ENCODE measurements around the gene RGS3.

Gene RGS3

DNA sequence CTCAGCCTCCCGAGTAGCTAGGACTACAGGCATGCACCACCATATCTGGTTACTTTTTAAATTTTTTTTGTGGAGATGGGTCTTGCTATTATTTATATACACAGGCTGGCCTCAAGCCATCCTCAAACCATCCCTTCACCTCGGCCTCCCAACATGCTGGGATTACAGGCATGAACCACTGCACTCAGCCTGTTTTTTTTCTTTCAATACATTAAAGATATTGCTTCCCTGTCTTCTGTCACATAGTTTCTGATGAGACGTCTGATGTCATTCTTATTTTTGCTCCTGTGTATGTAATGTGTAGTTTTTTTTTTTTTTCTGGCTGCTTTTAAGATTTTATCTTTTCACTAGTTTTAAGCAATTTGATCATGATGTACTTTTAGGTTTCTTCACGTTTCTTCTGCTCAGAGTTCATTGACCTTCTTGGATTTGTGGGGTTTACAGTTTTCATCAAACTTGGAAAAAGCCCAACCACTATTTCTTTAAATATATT lies 11.4 kb upstream of the RGS3 start:
- Mint-ChIP-seq H3K27me3 (no peaks in the 10 kb centered on the region), H3K4me3 (no peak overlapping the region), H3K9me3 (no peaks in the 10 kb centered on the region), H3K27ac (no peak overlapping the region), H3K36me3 (ENCODE audit: low read depth) (no peaks in the 10 kb centered on the region), H3K4me1 (ENCODE audit: low read depth) (peaks cover 25% of the 10 kb centered on the region)
- intact Hi-C loops (cut with micrococcal nuclease): no loop called here

- Mint-ChIP-seq H3K27me3 (no peaks in the 10 kb centered on the region), H3K36me3 (ENCODE audit: low read depth) (no peaks in the 10 kb centered on the region), H3K4me1 (ENCODE audit: low read depth) (peaks cover 29% of the 10 kb centered on the region), H3K27ac (no peak overlapping the region), H3K4me3 (no peak overlapping the region), H3K9me3 (no peaks in the 10 kb centered on the region)
- intact Hi-C loops (cut with micrococcal nuclease): no loop called here
These were observed 8.4 kb upstream of the RGS3 start for GRCh38 chr9:113454914-113455761.

GRCh38 chr9:113456235-113456634 lies 7.3 kb upstream of the RGS3 start:
- intact Hi-C loops (cut with micrococcal nuclease): no loop called here
- H3K36me3 Mint-ChIP-seq (ENCODE audit: low read depth): no peaks in the 10 kb centered on the region
- H3K27me3 Mint-ChIP-seq: no peaks in the 10 kb centered on the region
- no peaks in the 10 kb centered on the region for H3K9me3 Mint-ChIP-seq
- no peak overlapping the region for H3K27ac Mint-ChIP-seq
- H3K4me1 Mint-ChIP-seq (ENCODE audit: low read depth): peaks cover 29% of the 10 kb centered on the region
- no peak overlapping the region for H3K4me3 Mint-ChIP-seq

DNA sequence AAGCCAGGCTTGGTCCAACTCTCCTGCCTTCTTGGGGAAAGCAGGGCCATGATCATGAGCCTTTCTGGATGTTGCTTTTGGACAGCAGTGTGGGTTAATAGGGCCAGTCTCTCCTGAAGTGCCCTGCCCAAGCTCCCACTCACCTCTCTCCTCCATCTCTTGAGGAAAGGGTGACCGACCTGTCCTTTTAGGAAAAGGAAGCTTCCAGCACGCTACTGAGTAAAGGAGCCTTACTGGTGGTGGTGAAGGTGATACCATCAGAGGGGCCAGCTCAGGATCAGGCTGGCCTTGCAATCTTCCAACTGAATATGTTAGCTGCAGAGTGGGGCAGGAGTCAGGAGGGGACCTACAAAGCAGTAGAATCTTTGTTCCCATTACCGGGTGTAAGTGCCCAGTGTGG lies 2.2 kb upstream of the RGS3 start:
- H3K4me3 Mint-ChIP-seq: no peak overlapping the region
- peaks cover 20% of the 10 kb centered on the region for H3K4me1 Mint-ChIP-seq (ENCODE audit: low read depth)
- no peaks in the 10 kb centered on the region for H3K36me3 Mint-ChIP-seq (ENCODE audit: low read depth)
- H3K27me3 Mint-ChIP-seq: no peaks in the 10 kb centered on the region
- H3K27ac Mint-ChIP-seq: no peak overlapping the region
- intact Hi-C loops (cut with micrococcal nuclease): no loop called here
- H3K9me3 Mint-ChIP-seq: no peaks in the 10 kb centered on the region

- intact Hi-C loops (cut with micrococcal nuclease): no loop called here
- Mint-ChIP-seq H3K27ac (no peak overlapping the region), H3K36me3 (ENCODE audit: low read depth) (no peaks in the 10 kb centered on the region), H3K27me3 (no peaks in the 10 kb centered on the region), H3K4me3 (no peak overlapping the region), H3K4me1 (ENCODE audit: low read depth) (peaks cover 13% of the 10 kb centered on the region), H3K9me3 (no peaks in the 10 kb centered on the region)
These were observed 1.6 kb upstream of the RGS3 start for GRCh38 chr9:113461943-113462342.

- no peak overlapping the region for H3K27ac Mint-ChIP-seq
- intact Hi-C loops (cut with micrococcal nuclease): no loop called here
- H3K36me3 Mint-ChIP-seq (ENCODE audit: low read depth): no peaks in the 10 kb centered on the region
These were observed 693 bp upstream of the RGS3 start for GRCh38 chr9:113462781-113463286.

GRCh38 chr9:113464286-113464660 lies 746 bp downstream of the RGS3 start:
- Mint-ChIP-seq H3K27me3 (no peaks in the 10 kb centered on the region), H3K27ac (no peak overlapping the region), H3K4me3 (no peak overlapping the region), H3K36me3 (ENCODE audit: low read depth) (no peaks in the 10 kb centered on the region), H3K4me1 (ENCODE audit: low read depth) (peaks cover 8% of the 10 kb centered on the region), H3K9me3 (no peaks in the 10 kb centered on the region)
- intact Hi-C loops (cut with micrococcal nuclease): no loop called here

More at GRCh38 chr9:113462781-113463286, 693 bp upstream of the RGS3 start:
- peaks cover 8% of the 10 kb centered on the region for H3K4me1 Mint-ChIP-seq (ENCODE audit: low read depth)
- H3K9me3 Mint-ChIP-seq: no peaks in the 10 kb centered on the region
- no peak overlapping the region for H3K4me3 Mint-ChIP-seq
- H3K27me3 Mint-ChIP-seq: no peaks in the 10 kb centered on the region

- no peak overlapping the region for H3K4me3 Mint-ChIP-seq
- H3K27me3 Mint-ChIP-seq: no peaks in the 10 kb centered on the region
- no peaks in the 10 kb centered on the region for H3K36me3 Mint-ChIP-seq (ENCODE audit: low read depth)
- H3K4me1 Mint-ChIP-seq (ENCODE audit: low read depth): peaks cover 8% of the 10 kb centered on the region
- intact Hi-C loops (cut with micrococcal nuclease): no loop called here
- no peak overlapping the region for H3K27ac Mint-ChIP-seq
- no peaks in the 10 kb centered on the region for H3K9me3 Mint-ChIP-seq
These were observed 2.1 kb downstream of the RGS3 start for GRCh38 chr9:113465599-113466140.

GRCh38 chr9:113467183-113467582 lies 3.7 kb downstream of the RGS3 start:
- intact Hi-C loops (cut with micrococcal nuclease): no loop called here
- Mint-ChIP-seq H3K36me3 (ENCODE audit: low read depth) (no peaks in the 10 kb centered on the region), H3K27me3 (no peaks in the 10 kb centered on the region), H3K27ac (no peak overlapping the region), H3K4me1 (ENCODE audit: low read depth) (peaks cover 8% of the 10 kb centered on the region), H3K4me3 (no peak overlapping the region), H3K9me3 (no peaks in the 10 kb centered on the region)

DNA sequence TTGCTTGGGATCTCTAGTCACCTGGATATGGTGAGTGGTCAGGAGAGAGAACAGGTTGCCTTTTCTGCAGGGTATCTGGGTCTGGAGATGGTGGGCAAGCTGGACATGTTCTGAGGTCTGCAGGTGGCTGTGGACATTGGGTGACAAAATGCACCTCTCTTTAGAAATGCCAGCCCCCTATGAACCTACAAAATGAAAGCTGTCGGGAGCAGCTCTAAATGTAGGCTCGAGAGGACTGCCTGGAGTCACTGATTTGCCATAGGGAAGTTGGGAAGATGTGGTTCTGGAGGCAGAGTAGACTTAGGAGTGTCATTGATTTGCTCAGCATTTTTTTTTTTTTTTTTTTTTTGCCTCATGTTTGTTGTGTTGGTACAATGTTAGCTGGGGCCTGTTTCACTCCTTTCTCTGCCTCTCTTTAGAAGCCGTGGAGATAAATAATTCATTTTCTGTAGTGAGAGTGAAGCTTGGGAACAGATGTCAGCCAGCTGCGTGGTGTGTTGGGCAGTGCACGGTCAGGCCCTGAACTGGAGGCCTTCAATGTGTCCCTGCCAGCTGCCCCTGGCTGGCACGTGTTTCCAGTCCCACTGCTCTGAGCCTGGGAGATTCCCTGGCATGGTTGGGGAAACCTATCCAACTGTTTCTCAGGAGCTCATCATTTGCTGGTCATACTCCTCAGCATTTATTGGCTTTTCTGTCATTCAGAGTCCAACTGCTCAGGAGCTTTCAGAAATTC lies 5.4 kb downstream of the RGS3 start:
- H3K27me3 Mint-ChIP-seq: no peaks in the 10 kb centered on the region
- no peaks in the 10 kb centered on the region for H3K36me3 Mint-ChIP-seq (ENCODE audit: low read depth)
- intact Hi-C loops (cut with micrococcal nuclease): no loop called here
- H3K4me1 Mint-ChIP-seq (ENCODE audit: low read depth): no peaks in the 10 kb centered on the region
- H3K9me3 Mint-ChIP-seq: no peaks in the 10 kb centered on the region
- H3K27ac Mint-ChIP-seq: no peak overlapping the region
- H3K4me3 Mint-ChIP-seq: no peak overlapping the region

DNA sequence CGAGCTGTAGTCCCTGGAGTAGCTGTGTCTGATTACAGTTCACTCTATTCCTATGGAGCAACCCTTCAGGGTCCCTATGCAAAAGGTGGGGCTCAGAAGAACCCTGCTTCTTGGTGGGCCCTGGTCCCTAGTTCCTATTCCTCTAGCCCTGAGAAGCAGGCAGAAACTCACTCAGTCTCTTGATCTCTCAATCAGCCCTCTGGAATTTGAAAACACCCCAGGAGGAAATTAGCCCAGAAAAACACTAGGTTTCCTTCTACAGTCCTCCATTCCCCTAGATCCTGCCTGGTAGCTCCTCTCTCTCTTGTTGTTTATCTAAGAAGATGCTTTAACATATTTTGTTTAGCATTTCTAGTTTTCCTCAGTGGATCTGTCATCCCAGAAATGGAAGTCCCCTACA lies 7.6 kb downstream of the RGS3 start:
- Mint-ChIP-seq H3K27me3 (no peaks in the 10 kb centered on the region), H3K9me3 (no peaks in the 10 kb centered on the region), H3K36me3 (ENCODE audit: low read depth) (no peaks in the 10 kb centered on the region), H3K4me3 (no peak overlapping the region), H3K4me1 (ENCODE audit: low read depth) (no peaks in the 10 kb centered on the region), H3K27ac (no peak overlapping the region)
- intact Hi-C loops (cut with micrococcal nuclease): no loop called here

GRCh38 chr9:113471566-113471965 lies 8.0 kb downstream of the RGS3 start:
- no peak overlapping the region for H3K27ac Mint-ChIP-seq
- intact Hi-C loops (cut with micrococcal nuclease): no loop called here
- H3K36me3 Mint-ChIP-seq (ENCODE audit: low read depth): no peaks in the 10 kb centered on the region
- H3K9me3 Mint-ChIP-seq: no peaks in the 10 kb centered on the region
- no peaks in the 10 kb centered on the region for H3K27me3 Mint-ChIP-seq
- H3K4me1 Mint-ChIP-seq (ENCODE audit: low read depth): no peaks in the 10 kb centered on the region
- no peak overlapping the region for H3K4me3 Mint-ChIP-seq

DNA sequence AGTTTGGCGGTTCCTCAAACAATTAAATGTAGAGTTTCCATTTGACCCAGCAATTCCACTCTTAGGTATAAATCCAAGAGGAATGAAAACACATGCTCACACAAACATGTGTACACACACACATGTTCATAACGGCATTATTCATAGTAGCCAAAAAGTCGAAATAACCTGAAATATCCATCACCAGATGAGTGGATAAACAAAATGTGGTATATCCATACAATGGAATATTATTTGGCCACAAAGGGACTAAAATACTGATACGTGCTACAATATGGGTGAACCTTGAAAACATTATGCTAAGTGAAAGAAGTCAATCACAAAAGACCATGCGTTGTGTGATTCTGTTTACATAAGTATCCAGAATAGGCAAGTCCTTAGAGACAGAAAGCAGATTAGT lies 8.7 kb downstream of the RGS3 start:
- Mint-ChIP-seq H3K27ac (no peak overlapping the region), H3K4me3 (no peak overlapping the region), H3K36me3 (ENCODE audit: low read depth) (no peaks in the 10 kb centered on the region), H3K27me3 (no peaks in the 10 kb centered on the region), H3K4me1 (ENCODE audit: low read depth) (no peaks in the 10 kb centered on the region), H3K9me3 (no peaks in the 10 kb centered on the region)
- intact Hi-C loops (cut with micrococcal nuclease): no loop called here

GRCh38 chr9:113474360-113475028 lies 11.0 kb downstream of the RGS3 start:
- Mint-ChIP-seq H3K27me3 (peaks cover 1% of the 10 kb centered on the region), H3K36me3 (ENCODE audit: low read depth) (no peaks in the 10 kb centered on the region), H3K9me3 (no peaks in the 10 kb centered on the region), H3K4me3 (no peak overlapping the region), H3K4me1 (ENCODE audit: low read depth) (peaks cover 5% of the 10 kb centered on the region), H3K27ac (no peak overlapping the region)
- intact Hi-C loops (cut with micrococcal nuclease): no loop called here

Measured in dendritic cell treated with granulocyte-macrophage colony-stimulating factor and Interleukin-4, amounts not matched to agents 40 ng/mL and 50 ng/mL, for 4 days (primary cell).